ENCODE data around the gene NEU1.

DNA sequence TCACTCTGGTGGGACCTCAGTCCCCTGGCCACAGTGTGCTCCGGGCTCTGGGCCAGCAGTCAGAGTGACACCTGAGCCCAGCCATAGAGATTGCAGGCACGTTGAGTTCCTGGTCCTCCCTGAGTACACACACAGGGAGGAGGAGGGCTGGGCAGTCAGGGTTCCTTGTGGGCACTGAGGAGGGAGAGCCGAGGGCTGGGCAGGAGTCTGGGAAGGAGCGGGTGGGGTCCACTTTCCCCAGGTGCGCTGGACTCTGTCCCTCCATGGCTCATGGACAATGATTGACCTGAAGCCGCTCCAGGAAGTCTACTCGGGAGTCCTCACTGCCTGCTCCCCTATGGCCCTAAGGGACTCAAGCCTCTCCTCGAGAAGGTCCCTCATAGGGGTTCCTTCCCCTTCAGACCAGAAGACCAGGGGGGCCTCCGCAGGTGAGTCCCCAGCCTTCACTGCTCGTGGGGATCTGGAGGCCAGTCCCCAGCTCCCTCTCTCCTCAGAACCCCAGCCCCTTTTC, 15.1 kb upstream of the NEU1 start:
- TF ChIP-seq EZH2phosphoT487 (IDR thresholded peaks at IDR 0.05; ENCODE audit: insufficient read depth, low read depth) (no peak), EZH2 (IDR thresholded peaks at IDR 0.05; ENCODE audit: insufficient read depth, poor library complexity, severe bottlenecking) (no peak)
